Osteoblast (primary cell): ENCODE data around the gene LEAP2. TPM values are rescaled to one million over a fixed set of nuclear protein-coding genes. Genes with fewer than 3 reads are reported as not detected.

Source experiments
- DNase-seq: peaks from one replicate; pipeline ENCODE4 v3.0.0; 2011; ENCODE audit warnings: low spot score, mixed read lengths; ENCODE audit not compliant: insufficient read length; ENCODE audit errors: missing footprints
- H2AFZ ChIP-seq: 2 replicates; pipeline ENCODE4 v1.6.0; 2011; ENCODE audit warnings: mild to moderate bottlenecking, low read length
- H3K27ac ChIP-seq: 2 replicates; pipeline ENCODE4 v1.5.1; 2011; ENCODE audit warnings: mild to moderate bottlenecking, low read depth, low read length, moderate library complexity
- H3K27me3 ChIP-seq: 2 replicates; pipeline ENCODE4 v1.6.0; 2012; ENCODE audit warnings: mild to moderate bottlenecking, control low read depth, inconsistent platforms, low read length, moderate library complexity; ENCODE audit not compliant: insufficient read depth
- H3K36me3 ChIP-seq: 2 replicates; pipeline ENCODE4 v1.5.1; 2011; ENCODE audit warnings: mild to moderate bottlenecking, low read length, control low read depth, moderate library complexity; ENCODE audit not compliant: insufficient read depth
- H3K4me1 ChIP-seq: 2 replicates; pipeline ENCODE4 v1.5.1; 2011; ENCODE audit warnings: mild to moderate bottlenecking, low read length, control low read depth, moderate library complexity; ENCODE audit not compliant: insufficient read depth
- H3K4me2 ChIP-seq: 2 replicates; pipeline ENCODE4 v1.6.0; 2011; ENCODE audit warnings: mild to moderate bottlenecking, low read length; ENCODE audit not compliant: insufficient read depth
- H3K4me3 ChIP-seq: fragments of 200-600 bp; sonication (generic); 3 replicates; pipeline ENCODE4 v1.5.1; 2012; ENCODE audit warnings: mild to moderate bottlenecking, low read length, inconsistent platforms; ENCODE audit not compliant: insufficient read depth
- H3K79me2 ChIP-seq: 2 replicates; pipeline ENCODE4 v1.6.0; 2012; ENCODE audit warnings: mild to moderate bottlenecking, low read length, control low read depth, inconsistent platforms; ENCODE audit not compliant: insufficient read depth
- H3K9me3 ChIP-seq: 2 replicates; pipeline ENCODE4 v1.5.1; 2011; ENCODE audit warnings: low read depth, low read length, control low read depth
- H4K20me1 ChIP-seq: 2 replicates; pipeline ENCODE4 v1.6.0; 2012; ENCODE audit warnings: mild to moderate bottlenecking, low read length, control low read depth; ENCODE audit not compliant: insufficient read depth
- total RNA-seq: library from RNA; depleted of rRNA; stranded (reverse); fragments of >200 nt; gene quantifications from 2 replicates; pipeline ENCODE4 v1.2.3, GENCODE V29; 2012
- TF ChIP-seq, protein P1 (sequence below): IDR thresholded peaks from 2 replicates; pipeline ENCODE4 v1.5.1; 2011; ENCODE audit warnings: mild to moderate bottlenecking, low read depth, low read length, moderate library complexity; ENCODE audit errors: extremely low read depth

LEAP2 gene
- total RNA-seq, 1 donor, result under 0.01 TPM

DNA sequence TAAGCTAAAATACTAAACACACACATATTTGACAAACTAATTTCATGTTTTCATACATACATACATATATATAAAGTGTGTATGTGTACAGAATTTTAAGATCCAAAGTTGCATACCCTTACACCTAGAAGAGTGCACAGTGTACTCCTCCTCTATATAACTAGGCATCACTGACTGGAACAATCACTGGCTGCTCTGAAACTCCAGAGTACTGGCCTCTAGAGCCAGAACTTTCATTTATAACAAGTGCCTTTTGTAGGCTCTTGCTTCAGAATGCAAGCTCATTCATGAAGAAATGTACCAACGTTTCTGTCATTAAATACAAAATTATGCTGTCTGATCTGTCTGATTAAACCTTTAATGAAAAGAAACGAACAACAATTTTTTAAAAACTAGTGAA, 4.0 kb downstream of the LEAP2 start:
- peaks cover 69% of the 10 kb centered on the region for H3K36me3 ChIP-seq
- H4K20me1 ChIP-seq, result peaks cover 25% of the 10 kb centered on the region
- H3K27ac ChIP-seq, result no peak overlapping the region

DNA sequence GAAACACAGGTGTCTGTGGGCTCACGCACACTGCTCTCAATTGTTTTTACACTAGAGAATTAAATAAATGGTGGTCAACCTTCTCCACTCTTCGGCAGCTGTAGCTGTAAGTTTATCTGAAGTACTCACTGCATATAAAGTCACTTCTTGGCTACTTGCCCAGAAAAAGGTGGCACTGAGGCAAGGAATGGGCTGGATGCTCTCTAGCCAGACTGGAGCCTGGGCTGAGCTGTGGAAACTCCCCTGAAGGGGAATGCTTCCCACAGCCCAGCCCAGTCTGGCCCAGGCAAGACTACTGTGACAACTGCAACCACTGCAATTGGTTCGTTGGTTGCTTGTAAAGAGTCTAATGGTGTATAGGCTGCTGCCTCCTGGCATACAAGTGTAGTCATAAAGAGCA, 4.5 kb downstream of the LEAP2 start:
- peaks cover 69% of the 10 kb centered on the region for H3K36me3 ChIP-seq
- H4K20me1 ChIP-seq, result peaks cover 25% of the 10 kb centered on the region
- H3K4me1 ChIP-seq, result peaks cover 22% of the 10 kb centered on the region
- TF ChIP-seq, protein P1, sequence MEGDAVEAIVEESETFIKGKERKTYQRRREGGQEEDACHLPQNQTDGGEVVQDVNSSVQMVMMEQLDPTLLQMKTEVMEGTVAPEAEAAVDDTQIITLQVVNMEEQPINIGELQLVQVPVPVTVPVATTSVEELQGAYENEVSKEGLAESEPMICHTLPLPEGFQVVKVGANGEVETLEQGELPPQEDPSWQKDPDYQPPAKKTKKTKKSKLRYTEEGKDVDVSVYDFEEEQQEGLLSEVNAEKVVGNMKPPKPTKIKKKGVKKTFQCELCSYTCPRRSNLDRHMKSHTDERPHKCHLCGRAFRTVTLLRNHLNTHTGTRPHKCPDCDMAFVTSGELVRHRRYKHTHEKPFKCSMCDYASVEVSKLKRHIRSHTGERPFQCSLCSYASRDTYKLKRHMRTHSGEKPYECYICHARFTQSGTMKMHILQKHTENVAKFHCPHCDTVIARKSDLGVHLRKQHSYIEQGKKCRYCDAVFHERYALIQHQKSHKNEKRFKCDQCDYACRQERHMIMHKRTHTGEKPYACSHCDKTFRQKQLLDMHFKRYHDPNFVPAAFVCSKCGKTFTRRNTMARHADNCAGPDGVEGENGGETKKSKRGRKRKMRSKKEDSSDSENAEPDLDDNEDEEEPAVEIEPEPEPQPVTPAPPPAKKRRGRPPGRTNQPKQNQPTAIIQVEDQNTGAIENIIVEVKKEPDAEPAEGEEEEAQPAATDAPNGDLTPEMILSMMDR, result no peak
- peaks cover 9% of the 10 kb centered on the region for H3K79me2 ChIP-seq
- peak overlapping the region; percentile 7 for H3K27ac ChIP-seq
- H3K27me3 ChIP-seq, result no peaks in the 10 kb centered on the region
- H2AFZ ChIP-seq, result no peak overlapping the region
- H3K4me3 ChIP-seq, result no peak overlapping the region
- H3K9me3 ChIP-seq, result no peaks in the 10 kb centered on the region
- no peak overlapping the region for H3K4me2 ChIP-seq
- DNase-seq, result no peak

More for the DNA sequence above, 4.0 kb downstream of the LEAP2 start:
- no peaks in the 10 kb centered on the region for H3K27me3 ChIP-seq
- H2AFZ ChIP-seq, result no peak overlapping the region
- peaks cover 9% of the 10 kb centered on the region for H3K79me2 ChIP-seq
- H3K4me3 ChIP-seq, result no peak overlapping the region
- H3K9me3 ChIP-seq, result no peaks in the 10 kb centered on the region
- DNase-seq, result no peak
- TF ChIP-seq, protein P1, result no peak
- peaks cover 23% of the 10 kb centered on the region for H3K4me1 ChIP-seq
- no peak overlapping the region for H3K4me2 ChIP-seq

DNA sequence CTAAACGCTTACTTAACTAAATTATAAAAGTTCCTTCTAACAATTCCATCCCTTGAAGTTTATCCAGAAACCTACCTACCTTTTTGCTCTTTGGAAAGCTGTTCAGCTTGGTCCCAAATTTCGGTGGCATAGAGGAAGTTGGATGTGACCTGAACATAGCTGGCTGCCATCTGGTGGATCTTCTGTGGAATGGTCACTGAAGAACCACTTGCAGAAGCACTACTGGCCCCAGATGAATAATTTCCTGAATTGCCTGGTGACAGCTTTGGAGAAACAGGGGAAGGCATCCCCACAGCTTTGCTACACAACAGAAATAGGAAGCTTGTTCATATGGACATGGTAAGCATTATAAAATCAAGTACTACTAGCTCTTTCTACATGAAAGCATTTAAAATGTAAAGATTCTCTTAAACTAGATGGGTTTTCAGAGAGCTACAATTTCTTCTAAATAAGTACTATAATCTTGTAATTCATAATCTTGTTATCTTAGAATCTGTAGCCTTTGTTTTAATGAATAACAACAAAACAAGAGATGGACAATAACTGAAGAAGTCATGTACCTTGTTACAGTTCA, 9.9 kb downstream of the LEAP2 start:
- no peak overlapping the region for H2AFZ ChIP-seq
- H3K36me3 ChIP-seq, result peaks cover 80% of the 10 kb centered on the region

DNA sequence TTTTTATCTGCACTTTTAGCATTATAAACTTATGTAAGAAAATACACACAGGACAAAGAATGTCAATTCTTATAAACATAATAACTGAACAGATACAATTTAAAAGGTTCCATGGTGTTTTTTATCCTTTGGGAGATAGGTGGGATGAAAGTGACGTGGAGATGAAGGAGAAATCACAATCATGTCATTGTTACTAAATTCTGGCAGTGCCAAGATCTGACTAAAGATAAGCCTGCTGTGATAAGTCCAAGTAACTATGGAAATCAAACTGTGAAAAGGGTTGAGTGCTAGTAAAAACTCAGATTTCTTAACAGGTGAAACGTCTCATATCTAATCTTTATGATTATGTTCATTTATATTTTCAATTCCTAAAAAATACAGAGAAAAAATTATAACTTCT, 11.1 kb downstream of the LEAP2 start:
- H3K9me3 ChIP-seq, result no peaks in the 10 kb centered on the region
- H3K4me1 ChIP-seq, result no peaks in the 10 kb centered on the region
- no peaks in the 10 kb centered on the region for H3K27me3 ChIP-seq
- no peak overlapping the region for H3K27ac ChIP-seq
- TF ChIP-seq, protein P1, result no peak
- DNase-seq, result no peak
- H3K4me2 ChIP-seq, result no peak overlapping the region
- H2AFZ ChIP-seq, result no peak overlapping the region
- H3K4me3 ChIP-seq, result no peak overlapping the region
- H4K20me1 ChIP-seq, result peaks cover 6% of the 10 kb centered on the region
- peaks cover 83% of the 10 kb centered on the region for H3K36me3 ChIP-seq
- H3K79me2 ChIP-seq, result peaks cover 8% of the 10 kb centered on the region

More for the DNA sequence above, 9.9 kb downstream of the LEAP2 start:
- Histone ChIP-seq H3K4me3 (no peak overlapping the region), H3K4me1 (peaks cover under 1% of the 10 kb centered on the region), H3K27ac (no peak overlapping the region), H3K4me2 (no peak overlapping the region), H4K20me1 (peaks cover 10% of the 10 kb centered on the region), H3K79me2 (peaks cover 10% of the 10 kb centered on the region), H3K27me3 (no peaks in the 10 kb centered on the region), H3K9me3 (no peaks in the 10 kb centered on the region)
- no peak for DNase-seq
- TF ChIP-seq, protein P1, result peak; percentile 75
